ENCODE data around the gene VAV3. TPM values are rescaled to one million over a fixed set of nuclear protein-coding genes. Genes with fewer than 3 reads are reported as not detected.

VAV3 gene
- total RNA-seq, 1 experiment from 2014 or later, result not detected

DNA sequence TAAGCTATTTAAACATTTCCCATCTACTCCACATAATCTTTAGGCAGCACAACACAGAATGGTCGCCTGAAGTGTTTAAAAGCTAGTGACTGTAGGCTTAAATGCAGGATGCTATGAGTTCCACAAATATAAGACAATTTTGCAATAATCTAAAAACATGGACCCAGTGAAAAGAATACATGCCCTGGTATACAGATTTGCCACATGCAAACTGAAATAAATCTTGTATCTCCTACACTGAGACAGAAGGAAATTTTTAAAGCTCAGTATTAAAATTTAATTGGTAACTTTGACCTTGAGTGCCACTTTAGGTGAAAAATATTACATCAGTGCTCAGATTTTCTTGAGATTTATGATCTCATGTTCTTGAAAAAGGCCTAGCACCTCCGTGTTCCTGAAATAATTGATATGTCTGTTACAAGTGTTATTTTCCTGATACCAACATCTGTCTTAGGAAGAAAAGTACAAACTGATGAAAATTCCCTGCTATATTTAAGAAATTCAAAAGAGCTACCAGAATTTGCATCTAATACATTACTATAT, 285.5 kb downstream of the VAV3 start:
- no peak overlapping the region for H3K4me2 ChIP-seq (ENCODE audit: low read length)
- H3K36me3 ChIP-seq (ENCODE audit: control insufficient read depth in 1 of 2, insufficient read depth in 2 of 2, low read length in 2 of 2), result no peaks in the 10 kb centered on the region
- no peak for ATAC-seq
- intact Hi-C loops (cut with micrococcal nuclease), result no loop called here
- no peak overlapping the region for H3K4me3 ChIP-seq (replicated peaks in 1 of 2; ENCODE audit: low read depth in 1 of 2, low read length in 2 of 2)
- H3K27me3 ChIP-seq (ENCODE audit: insufficient read depth, low read length), result no peaks in the 10 kb centered on the region
- peaks cover 0 to 5% of the 10 kb centered on the region in 2 experiments; a peak in 1 of 4 replicates for H3K9me3 ChIP-seq (ENCODE audit: control insufficient read depth in 1 of 2, insufficient read depth in 1 of 2, low read depth in 1 of 2, low read length in 2 of 2)
- no peak overlapping the region for H3K27ac ChIP-seq (ENCODE audit: low read depth, low read length)
- no peaks in the 10 kb centered on the region for H4K20me1 ChIP-seq (ENCODE audit: insufficient read depth)
- DNase-seq (ENCODE audit: low read depth, low spot score), result no peak
- ChIA-PET RAD21 (ENCODE audit: low non-redundant PET in 1 of 2, low total read pairs in 2 of 2, uncharacterized antibody in 2 of 2, unreplicated experiment in 2 of 2) (no interaction called here), CTCF (no interaction called here), POLR2A (no interaction called here)
- H3K9ac ChIP-seq (ENCODE audit: low read length), result no peak overlapping the region
- H3K4me1 ChIP-seq (ENCODE audit: control insufficient read depth in 1 of 2, insufficient read depth in 2 of 2, low read length in 2 of 2), result no peaks in the 10 kb centered on the region
- no TSS peak for BruUV-seq (replicated peaks)
- no peak overlapping the region for H2AFZ ChIP-seq (ENCODE audit: low read depth, low read length, poor library complexity, severe bottlenecking)
- TF ChIP-seq CBX3 (IDR thresholded peaks at IDR 0.05; ENCODE audit: low read depth) (no peak), RAD21 (IDR thresholded peaks at IDR 0.05; ENCODE audit: low read depth) (no peak), FOSL1 (IDR thresholded peaks at IDR 0.05; ENCODE audit: low read depth) (no peak), TCF7L2 (IDR thresholded peaks at IDR 0.05; ENCODE audit: borderline replicate concordance, extremely low read depth, insufficient read depth, insufficient read length) (no peak), ZNF274 (IDR thresholded peaks at IDR 0.05; ENCODE audit: low read depth, low read length) (no peak), YY1 (IDR thresholded peaks at IDR 0.05; ENCODE audit: extremely low read depth, insufficient replicate concordance, low read depth, low read length) (no peak), POLR2AphosphoS5 (IDR thresholded peaks at IDR 0.05; ENCODE audit: low read depth, low read length) (no peak), SRF (IDR thresholded peaks at IDR 0.05; ENCODE audit: low read depth) (no peak), POLR2A (IDR thresholded peaks at IDR 0.05; ENCODE audit: borderline replicate concordance, extremely low read depth, insufficient read depth, insufficient read length) (no peak), REST (IDR thresholded peaks at IDR 0.05; ENCODE audit: low read depth) (no peak), ZFX (IDR thresholded peaks at IDR 0.05) (no peak), EZH2 (IDR thresholded peaks at IDR 0.05) (no peak), SIN3A (IDR thresholded peaks at IDR 0.05; ENCODE audit: low read depth) (no peak), SP1 (IDR thresholded peaks at IDR 0.05; ENCODE audit: low read depth) (no peak)
- TF ChIP-seq, protein P1, sequence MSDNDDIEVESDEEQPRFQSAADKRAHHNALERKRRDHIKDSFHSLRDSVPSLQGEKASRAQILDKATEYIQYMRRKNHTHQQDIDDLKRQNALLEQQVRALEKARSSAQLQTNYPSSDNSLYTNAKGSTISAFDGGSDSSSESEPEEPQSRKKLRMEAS (IDR thresholded peaks at IDR 0.05), result no peak
- TF ChIP-seq, protein P2, sequence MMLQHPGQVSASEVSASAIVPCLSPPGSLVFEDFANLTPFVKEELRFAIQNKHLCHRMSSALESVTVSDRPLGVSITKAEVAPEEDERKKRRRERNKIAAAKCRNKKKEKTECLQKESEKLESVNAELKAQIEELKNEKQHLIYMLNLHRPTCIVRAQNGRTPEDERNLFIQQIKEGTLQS (IDR thresholded peaks at IDR 0.05), result no peak
- H3K79me2 ChIP-seq (ENCODE audit: insufficient read depth, low read length), result no peaks in the 10 kb centered on the region
- H3K9me2 ChIP-seq (ENCODE audit: insufficient read depth), result no peaks in the 10 kb centered on the region
